HL-60 (cell line): ENCODE results near the gene IDH3A.

Experiments
- GABPA ChIP-seq: IDR thresholded peaks from 2 replicates; pipeline ENCODE4 v1.6.1; 2012; ENCODE audit warnings: low read depth
- POLR2AphosphoS5 ChIP-seq: IDR thresholded peaks from 2 replicates; pipeline ENCODE4 v1.6.1; 2012; ENCODE audit warnings: low read depth
- SPI1 ChIP-seq: IDR thresholded peaks from 2 replicates; pipeline ENCODE4 v1.6.1; 2012; ENCODE audit warnings: low read depth, mild to moderate bottlenecking, borderline replicate concordance
- TF ChIP-seq, protein P1 (sequence below): IDR thresholded peaks from one replicate; pipeline ENCODE4 v1.5.1; 2011; ENCODE audit warnings: low read length, control low read depth, inconsistent platforms; ENCODE audit not compliant: insufficient read depth
- TF ChIP-seq, protein P2 (sequence below): IDR thresholded peaks from 2 replicates; pipeline ENCODE4 v1.6.1; 2012; ENCODE audit warnings: low read depth; ENCODE audit not compliant: insufficient replicate concordance

DNA sequence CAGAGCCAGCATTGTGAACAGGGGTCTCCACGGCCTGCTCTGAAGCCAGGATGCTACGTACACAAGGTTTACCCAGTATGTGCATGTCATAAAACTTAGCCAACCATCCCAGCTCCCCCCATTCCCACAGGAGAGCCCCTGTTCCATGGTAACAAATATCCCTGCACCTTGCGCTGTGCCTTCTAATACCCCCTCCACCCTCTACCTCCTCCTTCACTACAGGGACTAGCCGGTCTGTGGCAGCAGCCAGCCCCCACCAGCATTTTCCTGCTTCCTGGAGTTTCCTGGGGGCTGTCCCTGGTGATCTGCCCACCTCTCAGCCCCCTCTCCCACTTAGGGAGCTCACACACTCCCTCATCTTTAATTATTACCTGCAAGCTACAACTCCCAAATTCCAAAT lies 64.8 kb downstream of the IDH3A start:
- TF ChIP-seq, protein P1, sequence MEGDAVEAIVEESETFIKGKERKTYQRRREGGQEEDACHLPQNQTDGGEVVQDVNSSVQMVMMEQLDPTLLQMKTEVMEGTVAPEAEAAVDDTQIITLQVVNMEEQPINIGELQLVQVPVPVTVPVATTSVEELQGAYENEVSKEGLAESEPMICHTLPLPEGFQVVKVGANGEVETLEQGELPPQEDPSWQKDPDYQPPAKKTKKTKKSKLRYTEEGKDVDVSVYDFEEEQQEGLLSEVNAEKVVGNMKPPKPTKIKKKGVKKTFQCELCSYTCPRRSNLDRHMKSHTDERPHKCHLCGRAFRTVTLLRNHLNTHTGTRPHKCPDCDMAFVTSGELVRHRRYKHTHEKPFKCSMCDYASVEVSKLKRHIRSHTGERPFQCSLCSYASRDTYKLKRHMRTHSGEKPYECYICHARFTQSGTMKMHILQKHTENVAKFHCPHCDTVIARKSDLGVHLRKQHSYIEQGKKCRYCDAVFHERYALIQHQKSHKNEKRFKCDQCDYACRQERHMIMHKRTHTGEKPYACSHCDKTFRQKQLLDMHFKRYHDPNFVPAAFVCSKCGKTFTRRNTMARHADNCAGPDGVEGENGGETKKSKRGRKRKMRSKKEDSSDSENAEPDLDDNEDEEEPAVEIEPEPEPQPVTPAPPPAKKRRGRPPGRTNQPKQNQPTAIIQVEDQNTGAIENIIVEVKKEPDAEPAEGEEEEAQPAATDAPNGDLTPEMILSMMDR: no peak
- TF ChIP-seq POLR2AphosphoS5 (no peak), GABPA (no peak), SPI1 (no peak)
- TF ChIP-seq, protein P2, sequence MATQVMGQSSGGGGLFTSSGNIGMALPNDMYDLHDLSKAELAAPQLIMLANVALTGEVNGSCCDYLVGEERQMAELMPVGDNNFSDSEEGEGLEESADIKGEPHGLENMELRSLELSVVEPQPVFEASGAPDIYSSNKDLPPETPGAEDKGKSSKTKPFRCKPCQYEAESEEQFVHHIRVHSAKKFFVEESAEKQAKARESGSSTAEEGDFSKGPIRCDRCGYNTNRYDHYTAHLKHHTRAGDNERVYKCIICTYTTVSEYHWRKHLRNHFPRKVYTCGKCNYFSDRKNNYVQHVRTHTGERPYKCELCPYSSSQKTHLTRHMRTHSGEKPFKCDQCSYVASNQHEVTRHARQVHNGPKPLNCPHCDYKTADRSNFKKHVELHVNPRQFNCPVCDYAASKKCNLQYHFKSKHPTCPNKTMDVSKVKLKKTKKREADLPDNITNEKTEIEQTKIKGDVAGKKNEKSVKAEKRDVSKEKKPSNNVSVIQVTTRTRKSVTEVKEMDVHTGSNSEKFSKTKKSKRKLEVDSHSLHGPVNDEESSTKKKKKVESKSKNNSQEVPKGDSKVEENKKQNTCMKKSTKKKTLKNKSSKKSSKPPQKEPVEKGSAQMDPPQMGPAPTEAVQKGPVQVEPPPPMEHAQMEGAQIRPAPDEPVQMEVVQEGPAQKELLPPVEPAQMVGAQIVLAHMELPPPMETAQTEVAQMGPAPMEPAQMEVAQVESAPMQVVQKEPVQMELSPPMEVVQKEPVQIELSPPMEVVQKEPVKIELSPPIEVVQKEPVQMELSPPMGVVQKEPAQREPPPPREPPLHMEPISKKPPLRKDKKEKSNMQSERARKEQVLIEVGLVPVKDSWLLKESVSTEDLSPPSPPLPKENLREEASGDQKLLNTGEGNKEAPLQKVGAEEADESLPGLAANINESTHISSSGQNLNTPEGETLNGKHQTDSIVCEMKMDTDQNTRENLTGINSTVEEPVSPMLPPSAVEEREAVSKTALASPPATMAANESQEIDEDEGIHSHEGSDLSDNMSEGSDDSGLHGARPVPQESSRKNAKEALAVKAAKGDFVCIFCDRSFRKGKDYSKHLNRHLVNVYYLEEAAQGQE: no peak
